H9 (cell line): Measurements from ENCODE around the gene YBX1. TPM values are rescaled to one million over a fixed set of nuclear protein-coding genes. Genes with fewer than 3 reads are reported as not detected.
"Not testable (repeated sequence)": the region's sequence is repeated elsewhere in the genome, so short reads cannot be mapped to it uniquely, and the experiment has no call there.

Source experiments
- DNase-seq: peaks from one replicate; pipeline ENCODE4 v3.0.0-alpha.2; 2017
- H2AFZ ChIP-seq: one replicate; pipeline ENCODE4 v1.6.1; 2013; ENCODE audit warnings: mild to moderate bottlenecking, low read length, control low read depth, moderate library complexity
- H2AK5ac ChIP-seq: 2 replicates; pipeline ENCODE4 v1.6.1; 2013; ENCODE audit warnings: low read length, control low read depth, mixed read lengths; ENCODE audit not compliant: insufficient read length
- H2BK120ac ChIP-seq: one replicate; pipeline ENCODE4 v1.6.1; 2013; ENCODE audit warnings: low read depth, mild to moderate bottlenecking, low read length, control low read depth, inconsistent platforms; ENCODE audit not compliant: poor library complexity, severe bottlenecking
- H2BK12ac ChIP-seq: 2 replicates; pipeline ENCODE4 v1.6.1; 2013; ENCODE audit warnings: low read length, control low read depth, mixed read lengths, low read depth; ENCODE audit not compliant: insufficient read length
- H2BK15ac ChIP-seq: 2 replicates; pipeline ENCODE4 v1.6.1; 2013; ENCODE audit warnings: low read depth, low read length, control low read depth
- H2BK20ac ChIP-seq: one replicate; pipeline ENCODE4 v1.6.1; 2013; ENCODE audit warnings: low read depth, mild to moderate bottlenecking, low read length, control low read depth, inconsistent platforms; ENCODE audit not compliant: poor library complexity, severe bottlenecking
- H2BK5ac ChIP-seq: 2 replicates; pipeline ENCODE4 v1.6.1; 2013; ENCODE audit warnings: low read length, control low read depth, mixed read lengths; ENCODE audit not compliant: insufficient read length
- H3K14ac ChIP-seq: 2 replicates; pipeline ENCODE4 v1.6.1; 2013; ENCODE audit warnings: low read length, control low read depth; ENCODE audit not compliant: insufficient read depth
- H3K18ac ChIP-seq: 2 replicates; pipeline ENCODE4 v1.6.1; 2013; ENCODE audit warnings: low read depth, mild to moderate bottlenecking, mixed read lengths, low read length, control low read depth; ENCODE audit not compliant: insufficient read length
- H3K23ac ChIP-seq: 2 replicates; pipeline ENCODE4 v1.6.1; 2013; ENCODE audit warnings: low read length, control low read depth, mixed read lengths, low read depth; ENCODE audit not compliant: insufficient read length
- H3K23me2 ChIP-seq: 2 replicates; pipeline ENCODE4 v1.6.1; 2013; ENCODE audit warnings: low read depth, mild to moderate bottlenecking, mixed read lengths, low read length, control low read depth; ENCODE audit not compliant: insufficient read length, poor library complexity, severe bottlenecking
- H3K27ac ChIP-seq: 2 replicates; pipeline ENCODE4 v1.5.1; 2013; ENCODE audit warnings: low read length, control low read depth, mixed read lengths, low read depth; ENCODE audit not compliant: insufficient read length
- H3K27me3 ChIP-seq: 2 replicates; pipeline ENCODE4 v1.6.1; 2013; ENCODE audit warnings: low read length, control low read depth, inconsistent platforms; ENCODE audit not compliant: insufficient read depth
- H3K4ac ChIP-seq: 2 replicates; pipeline ENCODE4 v1.6.1; 2013; ENCODE audit warnings: low read depth, mild to moderate bottlenecking, control low read depth, inconsistent platforms, low read length, moderate library complexity
- H3K4me1 ChIP-seq: 2 replicates; pipeline ENCODE4 v1.6.1; 2013; ENCODE audit warnings: low read length, control low read depth, inconsistent platforms; ENCODE audit not compliant: insufficient read depth
- H3K4me2 ChIP-seq: 2 replicates; pipeline ENCODE4 v1.6.1; 2013; ENCODE audit warnings: low read length, control low read depth, mixed read lengths; ENCODE audit not compliant: insufficient read length, insufficient read depth
- H3K56ac ChIP-seq: 2 replicates; pipeline ENCODE4 v1.6.1; 2013; ENCODE audit warnings: low read depth, mild to moderate bottlenecking, mixed read lengths, low read length, control low read depth; ENCODE audit not compliant: insufficient read length
- H3K79me1 ChIP-seq: 2 replicates; pipeline ENCODE4 v1.6.1; 2013; ENCODE audit warnings: low read depth, mild to moderate bottlenecking, moderate library complexity, low read length, control low read depth, inconsistent platforms; ENCODE audit not compliant: insufficient read depth, poor library complexity, severe bottlenecking
- H3K79me2 ChIP-seq: 2 replicates; pipeline ENCODE4 v1.6.1; 2013; ENCODE audit warnings: low read length, control low read depth, inconsistent platforms; ENCODE audit not compliant: insufficient read depth
- H3K9ac ChIP-seq: 2 replicates; pipeline ENCODE4 v1.6.1; 2013; ENCODE audit warnings: low read length, control low read depth, mixed read lengths; ENCODE audit not compliant: insufficient read length; ENCODE audit errors: extremely low read depth
- H3K9me3 ChIP-seq: one replicate; pipeline ENCODE4 v1.6.1; 2013; ENCODE audit warnings: low read depth, low read length, inconsistent platforms; ENCODE audit not compliant: control insufficient read depth
- H3T11ph ChIP-seq: one replicate; pipeline ENCODE4 v1.6.1; 2013; ENCODE audit warnings: mild to moderate bottlenecking, low read length, control low read depth, inconsistent platforms
- H4K20me1 ChIP-seq: one replicate; pipeline ENCODE4 v1.6.1; 2013; ENCODE audit not compliant: control insufficient read depth, insufficient read length, insufficient read depth
- H4K5ac ChIP-seq: 2 replicates; pipeline ENCODE4 v1.6.1; 2013; ENCODE audit warnings: low read depth, mild to moderate bottlenecking, mixed read lengths, low read length, control low read depth; ENCODE audit not compliant: insufficient read length
- H4K8ac ChIP-seq: replicated peaks from 2 replicates; pipeline ENCODE4 v1.6.1; 2013; ENCODE audit warnings: low read length, control low read depth, mixed read lengths, low read depth; ENCODE audit not compliant: insufficient read length
- H4K91ac ChIP-seq: 2 replicates; pipeline ENCODE4 v1.6.1; 2013; ENCODE audit warnings: low read depth, mild to moderate bottlenecking, moderate library complexity, mixed read lengths, low read length, control low read depth; ENCODE audit not compliant: insufficient read length
- H3K27ac Mint-ChIP-seq, 3 experiments: 2 replicates in 2 of 3; 3 replicates in 1 of 3; pipeline ENCODE4 v1.8.0; 2020 to 2021; ENCODE audit warnings: mixed read lengths in 3 of 3, mild to moderate bottlenecking in 1 of 3, moderate library complexity in 1 of 3
- H3K27me3 Mint-ChIP-seq: 2 replicates; pipeline ENCODE4 v1.8.0; 2021; ENCODE audit warnings: low read depth, mild to moderate bottlenecking, moderate library complexity, mixed read lengths
- H3K36me3 Mint-ChIP-seq, 3 experiments: 2 replicates in 2 of 3; 3 replicates in 1 of 3; pipeline ENCODE4 v1.8.0; 2020 to 2021; ENCODE audit warnings: low read depth in 3 of 3, mixed read lengths in 3 of 3; ENCODE audit not compliant: insufficient read depth in 1 of 3
- H3K4me1 Mint-ChIP-seq, 2 experiments: 2 replicates each; pipeline ENCODE4 v1.8.0; 2020; ENCODE audit warnings: mixed read lengths in 2 of 2
- H3K4me3 Mint-ChIP-seq, 2 experiments: 2 replicates in 1 of 2; 3 replicates in 1 of 2; pipeline ENCODE4 v1.8.0; 2020 to 2021; ENCODE audit warnings: mild to moderate bottlenecking in 2 of 2, mixed read lengths in 2 of 2, moderate library complexity in 1 of 2
- H3K9me3 Mint-ChIP-seq, 2 experiments: 2 replicates in 1 of 2; 3 replicates in 1 of 2; pipeline ENCODE4 v1.8.0; 2020; ENCODE audit warnings: mild to moderate bottlenecking in 2 of 2, mixed read lengths in 2 of 2, moderate library complexity in 1 of 2
- CTCF ChIP-seq: fragments of 200-600 bp; sonication (generic); conservative IDR thresholded peaks from 3 replicates; pipeline ENCODE4 v1.8.0; 2021; ENCODE audit warnings: antibody characterized with exemption, mild to moderate bottlenecking
- WGBS: extraction: QIAGEN DNeasy Blood & Tissue Kit; methylation state at CpG from one replicate; pipeline ENCODE4 v1.1.7; 2013; ENCODE audit warnings: missing lambda C conversion rate, low lambda C conversion rate, mixed read lengths; ENCODE audit not compliant: insufficient read length; ENCODE audit errors: extremely low coverage; 5-methylcytosine and 5-hydroxymethylcytosine counted together
- total RNA-seq: library from RNA; stranded (reverse); gene quantifications from 2 replicates; pipeline ENCODE4 v1.2.1, GENCODE V29; 2021

Gene YBX1
- total RNA-seq, 1 experiment from 2014 or later = 1,019 TPM

- peak overlapping the region in 1 of 3 experiments; percentile 74; a peak in 2 of 7 replicates for H3K27ac Mint-ChIP-seq
Measured at GRCh38 chr1:42703888-42704464, 21.8 kb downstream of the YBX1 start.

GRCh38 chr1:42712808-42713207, 30.6 kb downstream of the YBX1 start:
- not testable (repeated sequence) for H3K9ac ChIP-seq, H3K27me3 Mint-ChIP-seq, H2BK12ac ChIP-seq, H3K4ac ChIP-seq, H3K9me3 Mint-ChIP-seq, H4K20me1 ChIP-seq, H3K27ac Mint-ChIP-seq, H2BK120ac ChIP-seq, H3K9me3 ChIP-seq, H3K27ac ChIP-seq, H3T11ph ChIP-seq, H2AK5ac ChIP-seq, H3K79me2 ChIP-seq, H2BK15ac ChIP-seq, H2BK20ac ChIP-seq, H3K56ac ChIP-seq, DNase-seq, H3K23ac ChIP-seq, H2AFZ ChIP-seq, H2BK5ac ChIP-seq, H3K4me3 Mint-ChIP-seq, H3K18ac ChIP-seq, H4K5ac ChIP-seq, H3K4me1 Mint-ChIP-seq, H4K8ac ChIP-seq, H3K14ac ChIP-seq, H3K23me2 ChIP-seq, H3K4me1 ChIP-seq, H3K79me1 ChIP-seq, H4K91ac ChIP-seq, H3K4me2 ChIP-seq, H3K27me3 ChIP-seq
- whole genome bisulfite sequencing = no CpG with 5 or more reads among the region's 3 CpGs
- peaks cover 21 to 69% (median 26%) of the 10 kb centered on the region in 3 experiments for H3K36me3 Mint-ChIP-seq

More at GRCh38 chr1:42703888-42704464, 21.8 kb downstream of the YBX1 start:
- no peak overlapping the region for H2BK15ac ChIP-seq
- H3K56ac ChIP-seq = no peak overlapping the region
- no peak overlapping the region for H2BK12ac ChIP-seq
- H3K9me3 ChIP-seq = no peaks in the 10 kb centered on the region
- H3K4ac ChIP-seq = no peak overlapping the region
- Mint-ChIP-seq H3K27me3 (peaks cover 1% of the 10 kb centered on the region), H3K9me3 (no peaks in the 10 kb centered on the region), H3K36me3 (peaks cover 69 to 91% (median 85%) of the 10 kb centered on the region in 3 experiments), H3K4me1 (no peaks in the 10 kb centered on the region), H3K4me3 (no peak overlapping the region)
- no peaks in the 10 kb centered on the region for H3K79me1 ChIP-seq
- TF ChIP-seq CTCF = no peak
- H2AFZ ChIP-seq = no peak overlapping the region
- H2AK5ac ChIP-seq = no peak overlapping the region
- H3K23ac ChIP-seq = no peak overlapping the region
- H2BK5ac ChIP-seq = no peak overlapping the region
- H3K79me2 ChIP-seq = no peaks in the 10 kb centered on the region
- no peak overlapping the region for H3K27ac ChIP-seq
- no peaks in the 10 kb centered on the region for H4K20me1 ChIP-seq
- no peaks in the 10 kb centered on the region for H3K4me1 ChIP-seq
- DNase-seq = no peak
- H4K8ac ChIP-seq = no peak overlapping the region
- H3K23me2 ChIP-seq = no peaks in the 10 kb centered on the region
- no peak overlapping the region for H3K4me2 ChIP-seq
- WGBS = no CpG with 5 or more reads among the region's 7 CpGs
- H3K27me3 ChIP-seq = no peaks in the 10 kb centered on the region
- H3K9ac ChIP-seq = no peak overlapping the region
- no peak overlapping the region for H3T11ph ChIP-seq
- no peak overlapping the region for H3K18ac ChIP-seq
- no peak overlapping the region for H4K5ac ChIP-seq
- no peak overlapping the region for H2BK120ac ChIP-seq
- no peak overlapping the region for H2BK20ac ChIP-seq
- no peak overlapping the region for H3K14ac ChIP-seq
- H4K91ac ChIP-seq = no peak overlapping the region
